ENCODE measurements around the gene ASCL3.
"Not testable (repeated sequence)": the region's sequence is repeated elsewhere in the genome, so short reads cannot be mapped to it uniquely, and the experiment has no call there.

ASCL3 gene

DNA sequence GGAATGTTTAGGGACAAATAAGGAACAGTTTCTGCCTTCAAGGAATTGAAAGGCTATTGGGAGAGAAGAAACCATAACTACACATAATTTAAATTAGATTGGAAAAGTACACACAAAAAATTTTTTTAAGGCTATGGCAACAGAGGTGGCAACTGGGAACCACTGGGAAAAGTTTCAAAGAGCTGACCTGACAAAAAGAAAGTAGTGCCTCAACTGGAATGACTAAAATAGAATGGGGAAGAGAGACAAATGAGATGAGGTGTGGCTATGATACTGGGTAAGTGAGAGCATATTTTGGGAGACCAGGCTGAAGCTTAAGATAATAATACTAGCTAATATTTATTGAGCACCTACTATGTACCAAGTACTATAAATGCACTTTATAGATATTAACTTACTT, 34.7 kb downstream of the ASCL3 start:
- no peak for FAIRE-seq

DNA sequence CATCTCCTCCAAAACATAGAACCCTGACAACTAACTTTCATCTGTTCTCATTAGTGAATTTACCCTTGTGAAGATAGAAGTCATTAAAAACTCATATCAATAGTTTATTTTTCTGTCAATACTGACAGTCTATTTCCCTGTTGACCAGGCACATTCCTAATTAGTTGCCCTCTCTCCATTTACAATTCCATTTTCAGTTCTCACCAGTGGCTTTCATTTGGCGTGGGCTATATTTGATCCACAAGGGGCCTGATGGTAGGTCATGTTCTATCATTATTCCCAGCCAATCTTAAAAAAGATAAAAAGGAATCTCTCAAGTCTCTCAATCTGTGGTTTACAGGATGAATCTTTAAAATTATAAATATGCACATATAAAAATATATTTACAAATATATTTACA, 35.7 kb downstream of the ASCL3 start:
- FAIRE-seq = no peak

DNA sequence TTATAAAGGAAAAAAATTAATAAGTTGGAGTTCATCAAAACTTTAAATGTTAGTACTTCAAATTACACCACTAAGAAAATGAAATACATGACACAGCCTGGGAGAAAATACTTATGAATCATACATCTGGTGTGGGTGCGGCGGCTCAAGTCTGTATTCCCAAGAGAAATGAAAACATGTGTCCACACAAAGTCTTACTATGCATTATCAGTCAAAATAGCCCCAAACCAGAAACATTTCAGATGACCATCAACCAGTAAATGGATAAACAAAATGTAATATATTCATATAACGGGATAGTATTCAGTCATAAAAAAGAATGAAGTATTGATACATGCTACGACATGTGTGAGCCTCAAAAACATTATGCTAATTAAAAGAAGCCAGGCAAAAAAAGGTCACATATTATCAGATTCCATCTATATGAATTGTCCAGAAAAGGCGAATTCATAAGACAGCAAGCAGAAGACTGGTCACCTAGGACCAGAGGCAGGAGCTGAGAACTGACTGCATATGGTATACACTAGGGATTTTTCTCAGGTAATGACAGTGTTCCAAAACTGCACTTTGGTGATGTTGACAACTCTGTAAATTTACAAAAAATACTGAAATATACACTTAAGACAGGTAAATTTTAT, 37.2 kb downstream of the ASCL3 start:
- FAIRE-seq = no peak

DNA sequence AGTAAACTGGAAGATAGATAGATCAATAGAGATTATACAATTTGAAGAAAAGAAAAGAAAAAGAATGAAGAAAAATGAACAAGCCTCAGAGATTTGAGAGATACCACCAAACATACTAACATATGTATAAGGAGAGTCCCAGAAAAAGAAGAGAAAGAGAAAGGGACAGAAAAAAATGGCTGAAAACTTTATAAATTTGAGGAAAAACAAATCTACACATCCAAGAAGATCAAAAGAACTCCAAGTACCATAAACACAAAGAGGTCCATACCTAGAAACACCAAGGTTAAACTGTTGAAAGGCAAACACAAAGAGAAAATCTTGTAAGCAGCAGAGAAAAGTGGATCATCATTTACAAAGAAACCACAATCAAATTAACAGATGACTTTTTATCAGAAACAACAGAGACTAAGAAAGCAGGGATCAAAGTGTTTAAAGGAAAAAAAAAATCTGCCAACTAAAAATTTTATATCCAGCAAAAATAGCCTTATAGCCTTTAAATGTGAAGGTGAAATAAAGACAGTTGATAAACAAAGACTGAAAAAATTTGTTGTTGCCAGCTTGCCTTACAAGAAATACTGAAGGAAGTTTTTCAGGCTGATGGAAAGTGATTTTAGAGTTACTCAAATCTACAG, 43.6 kb downstream of the ASCL3 start:
- FAIRE-seq = no peak

DNA sequence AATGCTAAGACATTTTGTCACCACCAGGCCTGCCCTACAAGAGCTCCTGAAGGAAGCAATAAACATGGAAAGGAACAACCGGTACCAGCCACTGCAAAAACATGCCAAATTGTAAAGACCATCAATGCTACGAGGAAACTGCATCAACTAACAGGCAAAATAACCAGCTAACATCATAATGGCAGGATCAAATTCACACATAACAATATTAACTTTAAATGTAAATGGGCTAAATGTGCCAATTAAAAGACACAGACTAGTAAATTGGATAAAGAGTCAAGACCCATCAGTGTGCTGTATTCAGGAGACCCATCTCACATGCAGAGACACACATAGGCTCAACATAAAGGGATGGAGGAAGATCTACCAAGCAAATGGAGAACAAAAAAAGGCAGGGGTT, 51.6 kb downstream of the ASCL3 start:
- not testable (repeated sequence) for FAIRE-seq
